Measurements from ENCODE around the gene NKAPD1.

DNA sequence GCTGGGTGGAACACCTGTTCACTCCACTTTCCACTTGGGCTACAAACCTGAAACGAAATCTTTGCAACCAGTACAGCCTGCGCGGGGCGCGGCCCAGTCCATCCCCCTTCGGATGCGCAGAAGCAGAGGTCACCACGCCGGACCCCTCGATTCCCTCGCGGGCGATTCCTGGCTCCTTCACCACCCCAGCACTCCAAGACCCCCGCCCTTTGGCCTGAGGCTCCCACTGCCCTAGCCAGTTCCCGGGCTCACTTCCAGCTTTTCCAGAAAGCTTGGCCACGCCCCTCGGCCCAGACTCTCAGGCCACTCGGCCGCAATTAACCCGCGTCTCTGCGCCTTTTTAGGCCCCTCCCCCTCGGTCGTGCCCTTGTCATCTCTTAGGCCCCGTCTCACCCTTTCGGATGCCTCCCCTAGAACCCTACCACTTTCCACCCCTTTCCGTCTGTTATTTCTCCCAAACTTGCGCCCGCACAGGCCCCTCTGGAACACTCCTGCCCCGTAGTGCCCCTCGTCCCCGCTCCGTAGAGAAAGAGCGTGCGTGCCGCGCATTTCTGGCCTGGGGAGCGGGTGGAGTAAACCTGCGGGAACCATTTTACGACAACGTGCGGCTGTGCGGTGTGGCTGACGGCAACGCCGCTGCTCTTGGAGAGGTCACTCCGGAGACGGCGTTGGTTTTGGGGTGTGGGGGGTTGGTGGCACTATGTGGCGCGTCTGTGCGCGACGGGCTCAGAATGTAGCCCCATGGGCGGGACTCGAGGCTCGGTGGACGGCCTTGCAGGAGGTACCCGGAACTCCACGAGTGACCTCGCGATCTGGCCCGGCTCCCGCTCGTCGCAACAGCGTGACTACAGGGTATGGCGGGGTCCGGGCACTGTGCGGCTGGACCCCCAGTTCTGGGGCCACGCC, 49.1 kb upstream of the NKAPD1 start, which contains the start of gene DLAT:
- TF ChIP-seq, protein P1, sequence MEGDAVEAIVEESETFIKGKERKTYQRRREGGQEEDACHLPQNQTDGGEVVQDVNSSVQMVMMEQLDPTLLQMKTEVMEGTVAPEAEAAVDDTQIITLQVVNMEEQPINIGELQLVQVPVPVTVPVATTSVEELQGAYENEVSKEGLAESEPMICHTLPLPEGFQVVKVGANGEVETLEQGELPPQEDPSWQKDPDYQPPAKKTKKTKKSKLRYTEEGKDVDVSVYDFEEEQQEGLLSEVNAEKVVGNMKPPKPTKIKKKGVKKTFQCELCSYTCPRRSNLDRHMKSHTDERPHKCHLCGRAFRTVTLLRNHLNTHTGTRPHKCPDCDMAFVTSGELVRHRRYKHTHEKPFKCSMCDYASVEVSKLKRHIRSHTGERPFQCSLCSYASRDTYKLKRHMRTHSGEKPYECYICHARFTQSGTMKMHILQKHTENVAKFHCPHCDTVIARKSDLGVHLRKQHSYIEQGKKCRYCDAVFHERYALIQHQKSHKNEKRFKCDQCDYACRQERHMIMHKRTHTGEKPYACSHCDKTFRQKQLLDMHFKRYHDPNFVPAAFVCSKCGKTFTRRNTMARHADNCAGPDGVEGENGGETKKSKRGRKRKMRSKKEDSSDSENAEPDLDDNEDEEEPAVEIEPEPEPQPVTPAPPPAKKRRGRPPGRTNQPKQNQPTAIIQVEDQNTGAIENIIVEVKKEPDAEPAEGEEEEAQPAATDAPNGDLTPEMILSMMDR (IDR thresholded peaks at IDR 0.05; ENCODE audit: insufficient read depth, low read depth, low read length), result no peak
- TF ChIP-seq EZH2 (IDR thresholded peaks at IDR 0.05; ENCODE audit: insufficient read depth, low read length), result no peak
